ENCODE measurements around the gene PPP1R16B. TPM values are rescaled to one million over a fixed set of nuclear protein-coding genes. Genes with fewer than 3 reads are reported as not detected.
A peak's percentile ranks its signal among the peaks of the same experiment; 100 is the strongest.

The PPP1R16B gene
- total and polyA plus RNA-seq, 10 of the 15 experiments (the other 5 are each of a cell fraction or from before 2014, with no cell fraction given) = 13.4 to 90.2 (median 66.7) TPM

GRCh38 chr20:38790200-38791053 lies 15.1 kb upstream of the PPP1R16B start:
- no peak for TF ChIP-seq STAT1 (conservative IDR thresholded peaks at IDR 0.05)
- TF ChIP-seq RELA (IDR thresholded peaks at IDR 0.05; ENCODE audit: borderline replicate concordance, partially characterized antibody) = no peak
- no peak for TF ChIP-seq RCOR1 (conservative IDR thresholded peaks at IDR 0.05; ENCODE audit: low read depth, low read length)
- TF ChIP-seq ETV6 (conservative IDR thresholded peaks at IDR 0.05 in 1 of 2, IDR thresholded peaks at IDR 0.05 in 1 of 2; ENCODE audit: borderline replicate concordance in 1 of 2, low read depth in 1 of 2) = no peak
- TF ChIP-seq ATF7 (IDR thresholded peaks at IDR 0.05; ENCODE audit: low read depth) = no peak
- peak; percentile 78 for TF ChIP-seq ZNF24 (IDR thresholded peaks at IDR 0.05)
- TF ChIP-seq CBFB (IDR thresholded peaks at IDR 0.05; ENCODE audit: low read depth) = no peak
- TF ChIP-seq CTCF (IDR thresholded peaks at IDR 0.05 in 2 of 3, conservative IDR thresholded peaks at IDR 0.05 in 1 of 3; ENCODE audit: control insufficient read depth in 2 of 3, extremely low read depth in 1 of 3, insufficient read depth in 1 of 3, low read depth in 3 of 3, low read length in 3 of 3) = peak in 2 of 3 experiments; percentile 20 to 31; a peak in 3 of 6 replicates
- no peak for TF ChIP-seq POLR2AphosphoS5 (IDR thresholded peaks at IDR 0.05; ENCODE audit: low read length)
- Histone ChIP-seq H3K27me3 (replicated peaks in 1 of 2; ENCODE audit: control insufficient read depth in 2 of 2, insufficient read depth in 2 of 2, low read length in 1 of 2) (no peaks in the 10 kb centered on the region), H3K4me3 (no peak overlapping the region), H3K36me3 (ENCODE audit: control insufficient read depth in 2 of 2, insufficient read depth in 2 of 2, low read length in 1 of 2) (no peaks in the 10 kb centered on the region), H3K4me2 (ENCODE audit: control insufficient read depth, insufficient read depth) (no peak overlapping the region), H4K20me1 (ENCODE audit: control insufficient read depth, insufficient read depth) (no peaks in the 10 kb centered on the region), H3K9me3 (replicated peaks; ENCODE audit: control insufficient read depth, insufficient read depth, low read length) (no peaks in the 10 kb centered on the region), H3K9ac (ENCODE audit: control insufficient read depth, insufficient read depth, low read length) (no peak overlapping the region), H3K27ac (ENCODE audit: control insufficient read depth, insufficient read depth) (no peak overlapping the region), H2AFZ (ENCODE audit: control insufficient read depth, low read depth, low read length) (no peak overlapping the region), H3K4me1 (ENCODE audit: control insufficient read depth, insufficient read depth, low read length) (no peaks in the 10 kb centered on the region), H3K79me2 (ENCODE audit: control insufficient read depth, insufficient read depth, low read length) (no peaks in the 10 kb centered on the region)
- POLR2A ChIA-PET = interaction anchor here (0.6 kb wide), 1 partner anchor 138 kb away, joined by 4 read pairs; no protein-coding TSS in a partner anchor
- WGBS (ENCODE audit: insufficient coverage, insufficient replicate concordance, low lambda C conversion rate, missing lambda C conversion rate) = 73% methylated on average over 16 of the region's 16 CpGs
- ATAC-seq (peak; percentile 40; the same call in 2 of the 3 replicates), FAIRE-seq (no peak), DNase-seq (ENCODE audit: low read depth, low spot score) (no peak)
- in situ Hi-C loops (cut with MboI) = no loop called here
- CTCF ChIA-PET = interaction anchor here (1.1 to 1.6 kb wide), 3 partner anchors 13 to 103 kb away, joined by 3 to 4 read pairs (median 3); no protein-coding TSS in a partner anchor
- intact Hi-C loops (cut with micrococcal nuclease; ENCODE audit: unreplicated experiment) = no loop called here
- BruUV-seq (replicated peaks) = no TSS peak
- SMC1A ChIA-PET (ENCODE audit: uncharacterized antibody, unreplicated experiment) = interaction anchor here (1.0 to 2.0 kb wide), 3 partner anchors 58 to 103 kb away, joined by 3 to 5 read pairs (median 5); no protein-coding TSS in a partner anchor
- RAD21 ChIA-PET (ENCODE audit: unreplicated experiment) = no interaction called here

All from GM12878 (cell line).